Renal pelvis (tissue), 4 donors: ENCODE data around the gene AZIN2. TPM values are rescaled to one million over a fixed set of nuclear protein-coding genes. Genes with fewer than 3 reads are reported as not detected.

Experiments
- DNase-seq: peaks from one replicate; pipeline ENCODE4 v3.0.0-alpha.2; 2013
- polyA plus RNA-seq, 3 donors: library from polyadenylated mRNA; unstranded; fragments of 120-200 nt; gene quantifications; one replicate each; pipeline ENCODE4 v1.2.1, GENCODE V29; 2013; ENCODE audit not compliant: insufficient read length in 3 of 3

The AZIN2 gene
- polyA plus RNA-seq, 3 donors, result 7.3 to 10.8 (median 9.9) TPM

- no peak for DNase-seq
These were observed 69.6 kb downstream of the AZIN2 start for GRCh38 chr1:33150522-33150921.

- DNase-seq, result no peak
These were observed 70.2 kb downstream of the AZIN2 start for GRCh38 chr1:33151116-33151515.

DNA sequence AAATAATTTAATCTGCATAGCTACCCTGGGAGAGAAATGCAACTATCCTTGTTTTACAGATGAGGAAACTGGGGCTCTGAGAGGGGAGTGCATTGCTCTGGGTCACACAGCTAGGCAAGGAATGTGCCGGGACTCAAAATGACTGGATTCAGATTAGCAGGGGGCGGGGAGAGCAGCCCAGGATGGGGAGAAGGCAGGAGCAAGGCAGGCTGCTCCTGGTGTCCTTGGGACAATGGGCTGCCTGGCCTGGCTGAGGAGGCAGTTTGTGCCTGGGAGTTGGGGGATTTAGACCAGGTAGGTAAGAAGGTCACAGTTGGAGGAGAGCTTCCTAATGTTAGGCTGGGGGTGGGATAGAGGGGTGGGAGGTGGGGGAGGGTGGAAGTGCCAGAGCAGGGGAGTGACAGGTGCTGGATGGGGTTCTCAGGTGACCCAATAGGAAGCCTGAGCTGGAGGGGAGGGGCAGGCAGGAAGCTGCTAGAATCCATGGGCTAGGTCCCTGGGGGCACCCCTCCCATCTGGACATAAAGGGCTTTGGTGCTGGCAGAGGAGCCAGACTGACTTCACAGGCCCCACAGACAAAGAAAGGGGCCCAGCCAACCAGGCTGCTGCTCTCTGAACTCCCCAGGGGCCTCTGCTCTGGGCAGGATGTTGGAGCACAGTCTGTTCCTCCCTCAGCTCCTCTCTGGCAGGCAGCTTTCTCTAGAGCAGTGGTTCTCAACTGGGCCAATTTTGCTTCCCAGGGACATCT lies 71.9 kb downstream of the AZIN2 start:
- no peak for DNase-seq

DNA sequence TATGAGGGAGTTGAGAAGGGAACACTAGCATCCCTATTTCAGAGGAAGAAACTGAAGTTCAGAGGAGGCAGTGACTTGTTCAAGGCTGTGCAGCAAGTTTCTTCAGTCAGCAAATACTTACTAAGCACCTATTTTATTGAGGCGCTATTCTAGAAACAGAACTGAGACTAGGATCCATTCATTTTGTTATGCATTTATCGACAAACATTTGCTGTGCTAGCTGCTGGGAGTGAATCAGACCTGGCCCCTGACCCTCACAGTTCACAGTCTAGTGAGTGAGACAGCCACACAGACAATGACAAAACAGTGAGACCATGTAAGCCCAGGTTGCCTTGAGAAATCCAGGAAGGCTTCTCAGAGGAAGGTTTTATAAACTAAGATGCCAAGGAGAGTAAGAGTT lies 72.7 kb downstream of the AZIN2 start:
- DNase-seq, result no peak

- no peak for DNase-seq
These were observed 75.1 kb downstream of the AZIN2 start for GRCh38 chr1:33155877-33156538.

DNA sequence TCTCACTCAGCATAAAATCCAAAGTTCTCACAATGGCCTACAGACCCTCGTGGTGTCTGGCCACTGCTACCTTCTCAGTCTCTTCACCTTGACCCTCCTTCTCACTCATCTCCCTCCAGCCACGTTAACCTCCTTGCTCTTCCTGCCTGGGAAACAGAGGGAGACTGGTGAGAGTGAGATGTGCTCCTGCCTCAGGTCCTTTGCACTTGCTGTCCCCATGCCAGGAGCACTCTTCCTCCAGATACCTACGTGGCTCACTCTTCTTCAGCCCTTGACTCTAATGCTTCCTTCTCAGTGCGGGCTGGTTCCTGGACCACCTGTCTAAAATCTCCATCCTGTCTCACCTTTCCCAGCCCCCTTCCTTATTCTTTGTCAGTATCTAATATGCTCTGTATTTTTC lies 76.2 kb downstream of the AZIN2 start:
- no peak for DNase-seq

DNA sequence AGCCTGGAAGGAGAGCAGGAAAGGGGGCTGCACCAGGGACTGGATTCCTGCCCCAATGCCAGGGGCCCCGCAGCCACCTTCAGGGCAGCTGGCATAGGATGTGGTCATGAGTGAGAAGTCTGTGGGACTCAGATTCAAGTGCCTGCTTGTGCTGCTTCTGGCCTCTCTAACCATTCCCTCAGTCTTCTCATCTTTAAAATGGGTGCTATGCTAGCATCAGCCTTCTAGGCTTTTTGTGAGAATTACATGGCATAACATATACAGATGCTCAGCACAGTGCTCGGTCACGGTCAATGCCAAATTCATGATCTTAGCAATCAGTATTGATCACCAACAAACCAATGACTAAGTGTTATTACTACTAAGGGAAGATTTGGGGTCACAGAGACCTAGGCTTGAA lies 77.4 kb downstream of the AZIN2 start:
- DNase-seq, result no peak

GRCh38 chr1:33159577-33159976 lies 78.6 kb downstream of the AZIN2 start:
- no peak for DNase-seq

DNA sequence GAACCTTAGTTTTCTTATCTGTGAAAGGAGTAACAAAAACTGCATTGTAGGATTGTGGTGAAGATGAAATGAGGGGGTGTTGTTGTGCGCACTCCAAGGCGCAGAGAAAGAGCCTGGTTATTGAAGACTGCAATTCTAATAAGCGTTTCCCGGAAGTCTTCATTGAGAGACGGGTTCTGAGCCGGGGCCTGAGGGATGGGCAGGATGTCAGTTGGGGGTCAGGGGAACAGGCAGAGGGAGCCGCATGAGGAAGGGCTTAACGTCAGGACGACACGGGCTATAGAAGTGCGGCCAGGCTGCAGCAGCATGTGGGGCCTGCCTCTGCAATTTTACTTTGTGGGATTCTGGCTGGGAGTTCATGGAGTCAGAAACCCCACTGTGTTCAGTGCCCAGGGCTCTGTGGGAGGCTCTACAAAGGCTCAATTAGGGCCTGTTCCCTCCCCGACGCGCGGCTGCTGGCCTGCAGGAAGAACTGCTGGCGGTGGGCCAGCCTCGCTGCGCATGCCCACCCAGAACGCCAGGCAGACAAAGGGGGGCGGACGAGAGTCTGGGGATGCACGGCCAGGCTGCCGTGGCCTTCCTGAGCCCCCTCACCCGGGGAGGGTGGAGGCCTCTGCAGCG lies 80.2 kb downstream of the AZIN2 start:
- no peak for DNase-seq

DNA sequence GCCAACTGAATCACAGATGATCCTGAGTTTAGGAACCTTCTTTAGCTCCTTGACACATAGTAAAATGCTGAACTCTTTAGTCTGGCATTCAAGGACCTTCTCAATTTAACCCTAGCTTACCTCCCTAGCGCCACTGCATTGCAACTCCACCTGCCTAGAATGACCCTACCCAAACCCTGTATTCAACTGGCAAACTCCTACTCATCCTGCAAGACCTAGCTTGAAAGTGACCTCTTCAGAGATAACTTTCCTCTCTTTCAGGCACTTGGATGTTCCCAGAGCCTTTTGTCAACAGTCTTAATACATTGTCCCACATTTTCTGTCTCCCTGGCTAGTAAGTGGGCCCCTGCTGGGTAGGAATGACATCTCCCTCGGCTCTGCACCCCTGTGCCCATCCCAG lies 81.2 kb downstream of the AZIN2 start:
- no peak for DNase-seq

- peak; percentile 88 for DNase-seq
These were observed 82.9 kb downstream of the AZIN2 start for GRCh38 chr1:33163621-33164519.

DNA sequence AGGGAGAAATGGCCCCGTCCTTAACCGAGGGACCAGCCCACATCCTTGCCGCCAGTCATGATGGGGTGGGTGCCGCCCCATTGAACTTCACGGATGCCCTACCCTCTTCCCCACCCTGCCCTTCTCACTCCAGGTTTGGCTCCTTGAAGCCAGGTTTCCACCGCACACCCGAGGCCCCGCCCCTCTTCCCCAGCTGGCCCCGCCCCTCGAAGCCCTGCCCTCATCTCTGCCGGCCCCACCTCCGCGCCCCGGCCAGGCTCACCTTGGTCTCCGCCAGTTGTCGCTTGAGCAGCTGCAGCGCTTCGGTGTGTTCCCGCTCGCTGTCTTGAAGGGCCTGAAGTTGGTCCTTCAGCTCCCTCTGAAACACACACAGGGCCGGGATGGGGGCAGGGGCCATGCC lies 84.3 kb downstream of the AZIN2 start:
- DNase-seq, result no peak

- no peak for DNase-seq
These were observed 84.9 kb downstream of the AZIN2 start for GRCh38 chr1:33165809-33166208.

- DNase-seq, result no peak
These were observed 86.9 kb downstream of the AZIN2 start for GRCh38 chr1:33167650-33168447.

DNA sequence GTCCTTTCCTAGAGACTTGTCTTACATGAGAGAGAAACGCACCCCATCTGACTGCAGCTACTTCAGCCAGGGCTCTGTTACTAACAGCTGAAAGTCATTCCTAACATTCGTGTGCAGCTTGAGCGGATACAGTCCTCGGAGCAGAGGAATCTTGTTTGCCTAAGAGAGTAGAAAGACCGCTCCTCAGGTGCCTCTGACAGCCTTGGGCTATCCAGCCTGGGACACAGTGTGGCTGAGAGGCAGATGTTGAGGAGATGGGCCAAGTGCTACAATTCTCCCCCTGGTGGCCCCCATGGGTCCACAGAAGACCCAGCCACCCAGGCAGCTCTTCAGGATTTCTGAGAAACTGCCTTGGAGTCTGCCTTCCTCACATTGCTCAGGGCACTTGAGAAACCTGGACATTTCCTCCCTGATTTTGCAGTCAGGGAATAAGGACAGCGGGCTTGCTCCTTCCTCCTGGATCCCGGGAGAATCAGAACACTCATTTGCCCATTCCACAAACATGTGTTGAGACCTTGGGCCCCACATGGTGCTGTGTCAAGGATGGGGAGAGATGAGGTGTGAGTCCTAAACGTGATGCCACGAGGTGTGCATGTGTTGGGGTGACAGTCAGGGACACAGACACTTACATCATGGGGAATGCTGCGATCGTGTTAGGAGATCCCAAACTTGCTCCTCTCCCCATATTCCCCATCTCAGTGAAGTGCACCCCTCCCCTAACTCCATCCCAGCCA lies 87.8 kb downstream of the AZIN2 start:
- DNase-seq, result no peak

GRCh38 chr1:33169290-33170055 lies 88.5 kb downstream of the AZIN2 start:
- no peak for DNase-seq
